ENCODE results near the gene SUSD4.

- TF ChIP-seq, protein P1, sequence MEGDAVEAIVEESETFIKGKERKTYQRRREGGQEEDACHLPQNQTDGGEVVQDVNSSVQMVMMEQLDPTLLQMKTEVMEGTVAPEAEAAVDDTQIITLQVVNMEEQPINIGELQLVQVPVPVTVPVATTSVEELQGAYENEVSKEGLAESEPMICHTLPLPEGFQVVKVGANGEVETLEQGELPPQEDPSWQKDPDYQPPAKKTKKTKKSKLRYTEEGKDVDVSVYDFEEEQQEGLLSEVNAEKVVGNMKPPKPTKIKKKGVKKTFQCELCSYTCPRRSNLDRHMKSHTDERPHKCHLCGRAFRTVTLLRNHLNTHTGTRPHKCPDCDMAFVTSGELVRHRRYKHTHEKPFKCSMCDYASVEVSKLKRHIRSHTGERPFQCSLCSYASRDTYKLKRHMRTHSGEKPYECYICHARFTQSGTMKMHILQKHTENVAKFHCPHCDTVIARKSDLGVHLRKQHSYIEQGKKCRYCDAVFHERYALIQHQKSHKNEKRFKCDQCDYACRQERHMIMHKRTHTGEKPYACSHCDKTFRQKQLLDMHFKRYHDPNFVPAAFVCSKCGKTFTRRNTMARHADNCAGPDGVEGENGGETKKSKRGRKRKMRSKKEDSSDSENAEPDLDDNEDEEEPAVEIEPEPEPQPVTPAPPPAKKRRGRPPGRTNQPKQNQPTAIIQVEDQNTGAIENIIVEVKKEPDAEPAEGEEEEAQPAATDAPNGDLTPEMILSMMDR (conservative IDR thresholded peaks at IDR 0.05): no peak
- TF ChIP-seq EZH2 (IDR thresholded peaks at IDR 0.05; ENCODE audit: low read depth): no peak
These were observed 129.8 kb downstream of the SUSD4 start for GRCh38 chr1:223234170-223234514.

All from PC-9 (cell line).